ENCODE data around the gene SLX9. TPM values are rescaled to one million over a fixed set of nuclear protein-coding genes. Genes with fewer than 3 reads are reported as not detected.

Gene SLX9
- total and polyA plus RNA-seq, 2 donors (not counting 1 experiment from before 2014, with no cell fraction given) = 11.7 to 15.9 TPM

- H3K4me1 Mint-ChIP-seq = peaks cover 24% of the 10 kb centered on the region
- TF ChIP-seq EZH2 (IDR thresholded peaks at IDR 0.05; ENCODE audit: borderline replicate concordance, insufficient read depth, low read depth, low read length, poor library complexity, severe bottlenecking) (no peak), CTCF (IDR thresholded peaks at IDR 0.05) (no peak)
- peak overlapping the region; percentile 32 for H3K4me3 Mint-ChIP-seq
- no peaks in the 10 kb centered on the region for H3K27me3 Mint-ChIP-seq
- intact Hi-C loops (cut with micrococcal nuclease) = no loop called here
- H3K27me3 ChIP-seq (replicated peaks in 1 of 4; ENCODE audit: control extremely low read depth in 1 of 4, control insufficient read depth in 3 of 4, insufficient read depth in 4 of 4, low read length in 3 of 4) = no peaks in the 10 kb centered on the region
- ATAC-seq (ENCODE audit: low read depth) (peak; percentile 12), DNase-seq (peak; percentile 33)
- no peaks in the 10 kb centered on the region for H3K9me3 ChIP-seq (ENCODE audit: control extremely low read depth in 1 of 3, control insufficient read depth in 2 of 3, insufficient read depth in 1 of 3, low read length in 2 of 3)
- peaks cover 13 to 29% of the 10 kb centered on the region in 2 donors for H3K4me1 ChIP-seq (ENCODE audit: control insufficient read depth in 2 of 2, insufficient read depth in 2 of 2, low read length in 2 of 2)
- H4K20me1 ChIP-seq (ENCODE audit: control insufficient read depth, insufficient read depth, low read length, poor library complexity, severe bottlenecking) = peaks cover 93% of the 10 kb centered on the region
- no peak overlapping the region for H3K4me3 ChIP-seq (ENCODE audit: control extremely low read depth in 1 of 5, extremely low read depth in 1 of 5, insufficient read depth in 1 of 5, low read depth in 2 of 5, low read length in 4 of 5)
- H3K36me3 ChIP-seq (replicated peaks in 1 of 2; ENCODE audit: control extremely low read depth in 1 of 2, control insufficient read depth in 1 of 2, extremely low read depth in 1 of 2, insufficient read depth in 2 of 2, low read length in 1 of 2) = peaks cover 0 to 25% of the 10 kb centered on the region in 2 experiments
- POLR2A ChIA-PET = interaction anchor here (0.6 kb wide), 1 partner anchor 12 kb away, joined by 4 read pairs; no protein-coding TSS in a partner anchor
- no peak overlapping the region for H3K27ac Mint-ChIP-seq
- CTCF ChIA-PET = interaction anchor here (0.6 to 16.3 kb wide), 5 partner anchors 12 to 200 kb away, joined by 3 to 423 read pairs (median 3); no protein-coding TSS in a partner anchor
- H3K79me2 ChIP-seq (ENCODE audit: control insufficient read depth, insufficient read depth, low read length) = peaks cover 93% of the 10 kb centered on the region
- H3K27ac ChIP-seq (ENCODE audit: low read length in 2 of 2) = no peak overlapping the region
- no peak overlapping the region for H2AFZ ChIP-seq (ENCODE audit: insufficient read depth, low read depth, low read length, poor library complexity, severe bottlenecking)
- H3K9ac ChIP-seq (ENCODE audit: low read length) = no peak overlapping the region
- no peaks in the 10 kb centered on the region for H3K9me3 Mint-ChIP-seq (ENCODE audit: insufficient read depth)
- H3K4me2 ChIP-seq (replicated peaks; ENCODE audit: low read depth, low read length, poor library complexity, severe bottlenecking) = peak overlapping the region; percentile 27
- 54% methylated on average over 24 of the region's 24 CpGs for WGBS (ENCODE audit: insufficient coverage)
These were observed 12.5 kb downstream of the SLX9 start for GRCh38 chr21:44952116-44952928.
